ENCODE results near the gene IL22.

IL22 gene

GRCh38 chr12:68233498-68233897 is 19.9 kb downstream of the IL22 start:
- Histone ChIP-seq H3K36me3 (ENCODE audit: control insufficient read depth in 1 of 2, insufficient read depth in 2 of 2, low read length in 2 of 2) (no peaks in the 10 kb centered on the region), H3K9me3 (ENCODE audit: control insufficient read depth in 1 of 2, low read length in 2 of 2) (no peaks in the 10 kb centered on the region), H3K9ac (ENCODE audit: low read depth in 1 of 2, low read length in 2 of 2) (no peak overlapping the region), H3K4me1 (ENCODE audit: control insufficient read depth in 1 of 2, insufficient read depth in 2 of 2, low read length in 2 of 2) (peaks cover 4 to 11% of the 10 kb centered on the region in 2 donors), H3K27me3 (ENCODE audit: control insufficient read depth in 1 of 2, insufficient read depth in 2 of 2, low read length in 2 of 2) (no peaks in the 10 kb centered on the region), H3K27ac (ENCODE audit: low read depth, low read length) (no peak overlapping the region), H3K4me3 (ENCODE audit: low read depth in 1 of 2, low read length in 2 of 2) (no peak overlapping the region)

- Histone ChIP-seq H3K4me1 (ENCODE audit: control insufficient read depth in 1 of 2, insufficient read depth in 2 of 2, low read length in 2 of 2) (peaks cover 4 to 6% of the 10 kb centered on the region in 2 donors), H3K4me3 (ENCODE audit: low read depth in 1 of 2, low read length in 2 of 2) (no peak overlapping the region), H3K36me3 (ENCODE audit: control insufficient read depth in 1 of 2, insufficient read depth in 2 of 2, low read length in 2 of 2) (no peaks in the 10 kb centered on the region), H3K9me3 (ENCODE audit: control insufficient read depth in 1 of 2, low read length in 2 of 2) (no peaks in the 10 kb centered on the region), H3K27me3 (ENCODE audit: control insufficient read depth in 1 of 2, insufficient read depth in 2 of 2, low read length in 2 of 2) (no peaks in the 10 kb centered on the region), H3K27ac (ENCODE audit: low read depth, low read length) (no peak overlapping the region), H3K9ac (ENCODE audit: low read depth in 1 of 2, low read length in 2 of 2) (no peak overlapping the region)
These were observed 21.7 kb downstream of the IL22 start for GRCh38 chr12:68231691-68232090.

GRCh38 chr12:68231229-68231628 is 22.2 kb downstream of the IL22 start:
- no peak overlapping the region for H3K9ac ChIP-seq (ENCODE audit: low read depth in 1 of 2, low read length in 2 of 2)
- H3K9me3 ChIP-seq (ENCODE audit: control insufficient read depth in 1 of 2, low read length in 2 of 2) = no peaks in the 10 kb centered on the region
- no peak overlapping the region for H3K27ac ChIP-seq (ENCODE audit: low read depth, low read length)
- H3K4me3 ChIP-seq (ENCODE audit: low read depth in 1 of 2, low read length in 2 of 2) = no peak overlapping the region
- peaks cover 2 to 3% of the 10 kb centered on the region in 2 donors for H3K4me1 ChIP-seq (ENCODE audit: control insufficient read depth in 1 of 2, insufficient read depth in 2 of 2, low read length in 2 of 2)
- H3K36me3 ChIP-seq (ENCODE audit: control insufficient read depth in 1 of 2, insufficient read depth in 2 of 2, low read length in 2 of 2) = no peaks in the 10 kb centered on the region
- no peaks in the 10 kb centered on the region for H3K27me3 ChIP-seq (ENCODE audit: control insufficient read depth in 1 of 2, insufficient read depth in 2 of 2, low read length in 2 of 2)

GRCh38 chr12:68229956-68230355 is 23.4 kb downstream of the IL22 start:
- no peak overlapping the region for H3K27ac ChIP-seq (ENCODE audit: low read depth, low read length)

GRCh38 chr12:68227356-68227755 is 26.0 kb downstream of the IL22 start:
- Histone ChIP-seq H3K4me1 (ENCODE audit: control insufficient read depth in 1 of 2, insufficient read depth in 2 of 2, low read length in 2 of 2) (no peaks in the 10 kb centered on the region), H3K9ac (ENCODE audit: low read depth in 1 of 2, low read length in 2 of 2) (no peak overlapping the region), H3K36me3 (ENCODE audit: control insufficient read depth in 1 of 2, insufficient read depth in 2 of 2, low read length in 2 of 2) (no peaks in the 10 kb centered on the region), H3K9me3 (ENCODE audit: control insufficient read depth in 1 of 2, low read length in 2 of 2) (no peaks in the 10 kb centered on the region), H3K27me3 (ENCODE audit: control insufficient read depth in 1 of 2, insufficient read depth in 2 of 2, low read length in 2 of 2) (no peaks in the 10 kb centered on the region), H3K4me3 (ENCODE audit: low read depth in 1 of 2, low read length in 2 of 2) (no peak overlapping the region), H3K27ac (ENCODE audit: low read depth, low read length) (no peak overlapping the region)

More at GRCh38 chr12:68229956-68230355, 23.4 kb downstream of the IL22 start:
- Histone ChIP-seq H3K4me3 (ENCODE audit: low read depth in 1 of 2, low read length in 2 of 2) (no peak overlapping the region), H3K9me3 (ENCODE audit: control insufficient read depth in 1 of 2, low read length in 2 of 2) (no peaks in the 10 kb centered on the region), H3K4me1 (ENCODE audit: control insufficient read depth in 1 of 2, insufficient read depth in 2 of 2, low read length in 2 of 2) (no peaks in the 10 kb centered on the region), H3K9ac (ENCODE audit: low read depth in 1 of 2, low read length in 2 of 2) (no peak overlapping the region), H3K27me3 (ENCODE audit: control insufficient read depth in 1 of 2, insufficient read depth in 2 of 2, low read length in 2 of 2) (no peaks in the 10 kb centered on the region), H3K36me3 (ENCODE audit: control insufficient read depth in 1 of 2, insufficient read depth in 2 of 2, low read length in 2 of 2) (no peaks in the 10 kb centered on the region)

GRCh38 chr12:68225576-68226476 is 27.6 kb downstream of the IL22 start, which contains the start of gene IL26:
TSS of gene IL26 (minus strand) at chr12:68225810. CDS start at chr12:68225756, 54 bp downstream.
- no peaks in the 10 kb centered on the region for H3K36me3 ChIP-seq (ENCODE audit: control insufficient read depth in 1 of 2, insufficient read depth in 2 of 2, low read length in 2 of 2)
- no peak within 1 kb of the TSS for H3K27ac ChIP-seq (ENCODE audit: low read depth, low read length)
- H3K4me3 ChIP-seq (ENCODE audit: low read depth in 1 of 2, low read length in 2 of 2) = no peak within 1 kb of the TSS

GRCh38 chr12:68224613-68225285 is 28.7 kb downstream of the IL22 start:
- Histone ChIP-seq H3K36me3 (ENCODE audit: control insufficient read depth in 1 of 2, insufficient read depth in 2 of 2, low read length in 2 of 2) (no peaks in the 10 kb centered on the region), H3K27ac (ENCODE audit: low read depth, low read length) (no peak overlapping the region), H3K9ac (ENCODE audit: low read depth in 1 of 2, low read length in 2 of 2) (no peak overlapping the region), H3K27me3 (ENCODE audit: control insufficient read depth in 1 of 2, insufficient read depth in 2 of 2, low read length in 2 of 2) (no peaks in the 10 kb centered on the region), H3K4me1 (ENCODE audit: control insufficient read depth in 1 of 2, insufficient read depth in 2 of 2, low read length in 2 of 2) (no peaks in the 10 kb centered on the region), H3K9me3 (ENCODE audit: control insufficient read depth in 1 of 2, low read length in 2 of 2) (no peaks in the 10 kb centered on the region), H3K4me3 (ENCODE audit: low read depth in 1 of 2, low read length in 2 of 2) (no peak overlapping the region)

More at GRCh38 chr12:68225576-68226476, 27.6 kb downstream of the IL22 start, which contains the start of gene IL26:
- H3K9ac ChIP-seq (ENCODE audit: low read depth in 1 of 2, low read length in 2 of 2) = no peak within 1 kb of the TSS
- no peaks in the 10 kb centered on the region for H3K9me3 ChIP-seq (ENCODE audit: control insufficient read depth in 1 of 2, low read length in 2 of 2)
- no peaks in the 10 kb centered on the region for H3K4me1 ChIP-seq (ENCODE audit: control insufficient read depth in 1 of 2, insufficient read depth in 2 of 2, low read length in 2 of 2)
- no peaks in the 10 kb centered on the region for H3K27me3 ChIP-seq (ENCODE audit: control insufficient read depth in 1 of 2, insufficient read depth in 2 of 2, low read length in 2 of 2)

GRCh38 chr12:68223067-68223747 is 30.2 kb downstream of the IL22 start:
- Histone ChIP-seq H3K36me3 (ENCODE audit: control insufficient read depth in 1 of 2, insufficient read depth in 2 of 2, low read length in 2 of 2) (no peaks in the 10 kb centered on the region), H3K9me3 (ENCODE audit: control insufficient read depth in 1 of 2, low read length in 2 of 2) (no peaks in the 10 kb centered on the region), H3K9ac (ENCODE audit: low read depth in 1 of 2, low read length in 2 of 2) (no peak overlapping the region), H3K4me1 (ENCODE audit: control insufficient read depth in 1 of 2, insufficient read depth in 2 of 2, low read length in 2 of 2) (no peaks in the 10 kb centered on the region), H3K27me3 (ENCODE audit: control insufficient read depth in 1 of 2, insufficient read depth in 2 of 2, low read length in 2 of 2) (peaks cover 0 to 6% of the 10 kb centered on the region in 2 donors), H3K27ac (ENCODE audit: low read depth, low read length) (no peak overlapping the region), H3K4me3 (ENCODE audit: low read depth in 1 of 2, low read length in 2 of 2) (no peak overlapping the region)

- no peak overlapping the region for H3K27ac ChIP-seq (ENCODE audit: low read depth, low read length)
- no peak overlapping the region for H3K4me3 ChIP-seq (ENCODE audit: low read depth in 1 of 2, low read length in 2 of 2)
- H3K4me1 ChIP-seq (ENCODE audit: control insufficient read depth in 1 of 2, insufficient read depth in 2 of 2, low read length in 2 of 2) = no peaks in the 10 kb centered on the region
- H3K36me3 ChIP-seq (ENCODE audit: control insufficient read depth in 1 of 2, insufficient read depth in 2 of 2, low read length in 2 of 2) = no peaks in the 10 kb centered on the region
- peaks cover 0 to 7% of the 10 kb centered on the region in 2 donors for H3K27me3 ChIP-seq (ENCODE audit: control insufficient read depth in 1 of 2, insufficient read depth in 2 of 2, low read length in 2 of 2)
- H3K9me3 ChIP-seq (ENCODE audit: control insufficient read depth in 1 of 2, low read length in 2 of 2) = no peaks in the 10 kb centered on the region
- H3K9ac ChIP-seq (ENCODE audit: low read depth in 1 of 2, low read length in 2 of 2) = no peak overlapping the region
These were observed 31.1 kb downstream of the IL22 start for GRCh38 chr12:68222326-68222725.

GRCh38 chr12:68221497-68221896 is 31.9 kb downstream of the IL22 start:
- no peak overlapping the region for H3K27ac ChIP-seq (ENCODE audit: low read depth, low read length)
- no peak overlapping the region for H3K9ac ChIP-seq (ENCODE audit: low read depth in 1 of 2, low read length in 2 of 2)
- peaks cover 0 to 7% of the 10 kb centered on the region in 2 donors for H3K27me3 ChIP-seq (ENCODE audit: control insufficient read depth in 1 of 2, insufficient read depth in 2 of 2, low read length in 2 of 2)
- H3K36me3 ChIP-seq (ENCODE audit: control insufficient read depth in 1 of 2, insufficient read depth in 2 of 2, low read length in 2 of 2) = no peaks in the 10 kb centered on the region
- no peaks in the 10 kb centered on the region for H3K4me1 ChIP-seq (ENCODE audit: control insufficient read depth in 1 of 2, insufficient read depth in 2 of 2, low read length in 2 of 2)
- H3K9me3 ChIP-seq (ENCODE audit: control insufficient read depth in 1 of 2, low read length in 2 of 2) = no peaks in the 10 kb centered on the region
- no peak overlapping the region for H3K4me3 ChIP-seq (ENCODE audit: low read depth in 1 of 2, low read length in 2 of 2)
